SK-N-MC (cell line): ENCODE measurements around the gene ORAI3.

ENCODE experiments used
- DNase-seq: peaks from one replicate; pipeline ENCODE4 v3.0.0-alpha.2; 2011; ENCODE audit warnings: low read depth, low spot score
- H3K27ac ChIP-seq: fragments of 200-600 bp; sonication (generic); 2 replicates; pipeline ENCODE4 v1.5.1; 2016; ENCODE audit warnings: mixed run types
- H3K36me3 ChIP-seq: fragments of 200-600 bp; sonication (generic); 2 replicates; pipeline ENCODE4 v1.6.1; 2017; ENCODE audit warnings: antibody characterized with exemption, low read length, mixed read lengths; ENCODE audit not compliant: insufficient read depth
- H3K4me3 ChIP-seq: fragments of 200-600 bp; sonication (generic); 2 replicates; pipeline ENCODE4 v1.5.1; 2016
- H3K9ac ChIP-seq: fragments of 200-600 bp; sonication (generic); 2 replicates; pipeline ENCODE4 v1.8.0; 2017; ENCODE audit warnings: mixed run types, mixed read lengths; ENCODE audit not compliant: insufficient read length
- H3K9me3 ChIP-seq: fragments of 200-600 bp; sonication (generic); 2 replicates; pipeline ENCODE4 v1.6.1; 2017; ENCODE audit warnings: low read depth, mild to moderate bottlenecking, antibody characterized with exemption, low read length, moderate library complexity, mixed read lengths
- EZH2 ChIP-seq: fragments of 200-600 bp; sonication (generic); IDR thresholded peaks from one replicate; pipeline ENCODE4 v1.6.1; 2017; ENCODE audit warnings: antibody characterized with exemption
- FOXP2 ChIP-seq: optimal IDR thresholded peaks from 2 replicates; pipeline ENCODE3; 2011; ENCODE audit warnings: mild to moderate bottlenecking, moderate library complexity; ENCODE audit not compliant: insufficient read depth; ENCODE audit errors: extremely low read length, control extremely low read depth
- POLR2AphosphoS5 ChIP-seq: IDR thresholded peaks from 2 replicates; pipeline ENCODE4 v1.6.1; 2012; ENCODE audit warnings: mild to moderate bottlenecking, low read depth, low read length, borderline replicate concordance

The ORAI3 gene

DNA sequence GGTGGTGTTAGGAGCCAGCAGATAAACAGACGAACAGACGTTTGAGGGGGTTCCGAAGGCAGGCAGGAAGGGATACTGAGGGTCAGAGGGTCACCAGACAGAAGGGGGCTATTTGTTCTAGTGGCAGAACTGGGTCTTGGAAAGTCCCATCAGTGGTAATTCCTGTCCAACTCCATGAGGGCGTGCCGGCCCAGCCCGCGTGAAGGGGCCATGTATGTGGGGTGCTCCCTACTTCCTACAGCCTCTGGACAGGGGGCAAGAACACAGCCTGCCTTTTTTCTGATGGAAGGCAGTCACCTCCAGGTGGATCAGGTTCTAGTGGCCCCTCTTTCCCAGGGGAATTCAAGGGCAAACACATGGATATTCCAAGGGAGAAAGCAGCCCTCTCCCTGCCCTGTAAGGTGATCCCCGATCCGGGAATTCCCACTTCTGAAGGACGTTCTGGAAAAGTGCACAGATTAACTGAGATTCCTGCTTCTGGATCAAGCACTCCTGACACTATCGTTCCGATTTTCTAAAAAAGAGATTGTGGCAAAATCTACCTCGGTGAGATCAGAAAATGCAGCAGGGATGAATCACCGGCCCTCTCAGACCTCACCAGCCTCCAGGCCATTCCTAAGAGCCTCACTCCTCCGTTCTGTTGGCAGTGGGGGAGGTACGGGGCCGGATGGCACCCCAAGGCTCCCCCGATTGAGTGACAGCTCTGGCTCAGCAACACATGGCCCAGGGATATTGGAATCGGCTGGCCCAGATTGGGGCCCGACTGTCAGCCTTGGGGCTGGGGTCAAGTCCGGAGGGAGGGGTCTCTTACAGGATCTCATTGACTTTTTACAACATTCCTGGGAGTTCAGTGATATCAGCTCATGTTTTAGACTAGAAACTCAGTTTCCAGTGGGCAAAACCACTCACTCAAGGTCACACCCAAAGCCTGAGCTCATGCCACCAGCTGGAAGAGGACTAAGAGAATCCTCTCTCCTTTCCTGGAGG lies 49.1 kb downstream of the ORAI3 start:
- Histone ChIP-seq H3K36me3 (no peaks in the 10 kb centered on the region), H3K9ac (no peak overlapping the region), H3K4me3 (peak overlapping the region; percentile 73), H3K27ac (no peak overlapping the region), H3K9me3 (no peaks in the 10 kb centered on the region)
- TF ChIP-seq FOXP2 (no peak), POLR2AphosphoS5 (no peak), EZH2 (no peak)
- no peak for DNase-seq

DNA sequence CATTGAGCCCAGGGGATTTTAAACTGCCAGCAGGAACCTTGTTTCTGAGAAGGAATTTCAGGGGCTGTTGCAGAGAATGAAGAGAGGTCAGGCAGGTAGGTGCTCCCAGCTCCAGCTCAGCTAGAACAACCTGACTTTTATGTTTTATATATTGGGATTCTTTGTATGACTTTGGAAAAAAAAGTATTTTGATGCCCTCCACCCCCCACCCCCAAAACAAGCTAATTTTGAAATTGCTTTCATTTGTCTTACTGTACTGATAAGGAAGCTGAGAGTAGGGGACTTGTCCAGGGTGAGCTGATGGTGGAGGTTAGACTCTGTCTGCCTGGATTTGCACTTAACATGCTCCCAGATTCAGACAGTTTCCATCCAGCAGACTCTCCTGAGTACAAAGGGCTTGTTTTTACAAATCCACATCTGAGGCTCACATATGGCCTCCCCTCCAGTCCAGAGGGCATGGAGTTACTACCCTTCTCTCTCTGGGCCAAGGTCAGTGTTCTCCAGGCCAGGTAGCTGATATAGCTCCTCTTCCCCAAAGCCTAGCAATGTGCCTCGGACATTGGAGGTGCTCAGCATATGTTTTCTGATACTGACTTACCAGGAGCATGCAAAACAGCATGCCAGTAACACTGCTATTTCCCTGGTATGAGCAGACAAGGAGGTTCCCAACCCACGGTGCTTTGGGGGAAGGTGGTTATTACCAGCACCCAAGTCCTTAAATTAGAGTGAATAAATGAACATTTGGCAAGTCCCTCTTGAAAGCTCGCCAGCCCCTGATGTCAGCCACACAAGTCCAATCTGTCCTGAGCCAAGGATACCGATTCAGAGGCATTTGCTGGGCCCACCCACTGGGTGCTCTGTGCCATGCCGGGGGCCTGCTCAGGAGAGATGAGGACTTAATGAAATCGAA lies 50.2 kb downstream of the ORAI3 start:
- H3K36me3 ChIP-seq, result no peaks in the 10 kb centered on the region
- H3K9me3 ChIP-seq, result no peaks in the 10 kb centered on the region
- no peak overlapping the region for H3K27ac ChIP-seq
- TF ChIP-seq EZH2 (no peak), FOXP2 (no peak), POLR2AphosphoS5 (no peak)
- no peak overlapping the region for H3K9ac ChIP-seq
- no peak overlapping the region for H3K4me3 ChIP-seq
- no peak for DNase-seq

DNA sequence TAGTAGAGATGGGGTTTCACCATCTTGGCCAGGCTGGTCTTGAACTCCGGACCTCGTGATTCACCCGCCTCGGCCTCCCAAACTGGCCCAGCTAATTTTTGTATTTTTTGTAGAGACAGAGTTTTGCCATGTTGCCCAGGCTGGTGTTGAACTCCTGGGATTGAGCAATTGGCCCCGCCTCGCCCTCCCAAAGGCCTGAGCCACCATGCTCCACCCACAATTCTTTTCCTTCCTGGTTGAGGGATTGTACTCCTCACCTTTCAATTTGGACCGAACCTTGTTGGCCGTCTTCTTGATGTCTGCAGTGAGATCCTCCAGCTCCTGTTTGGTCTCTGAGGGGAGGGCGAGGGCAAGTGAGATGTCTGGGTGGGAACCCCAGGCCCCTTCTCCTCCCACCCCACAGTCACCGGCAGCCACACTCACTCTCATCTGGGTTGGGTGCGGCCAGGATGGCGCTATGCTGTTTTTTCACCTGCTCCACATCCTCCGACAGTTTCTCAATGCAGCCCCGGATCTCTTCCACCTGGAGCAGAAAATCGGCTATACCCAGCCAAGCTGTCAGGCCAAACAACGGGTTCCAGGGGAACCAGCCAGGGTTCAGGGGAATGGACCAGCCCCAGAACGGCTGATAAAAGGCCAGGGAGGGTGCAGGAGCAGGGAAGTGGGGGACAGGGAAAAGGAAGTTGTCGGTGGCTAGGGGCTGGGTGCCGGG lies 52.0 kb downstream of the ORAI3 start:
- no peak overlapping the region for H3K27ac ChIP-seq
- no peaks in the 10 kb centered on the region for H3K36me3 ChIP-seq
- TF ChIP-seq EZH2 (no peak), POLR2AphosphoS5 (no peak), FOXP2 (no peak)
- DNase-seq, result no peak
- no peak overlapping the region for H3K4me3 ChIP-seq
- no peaks in the 10 kb centered on the region for H3K9me3 ChIP-seq
- no peak overlapping the region for H3K9ac ChIP-seq

DNA sequence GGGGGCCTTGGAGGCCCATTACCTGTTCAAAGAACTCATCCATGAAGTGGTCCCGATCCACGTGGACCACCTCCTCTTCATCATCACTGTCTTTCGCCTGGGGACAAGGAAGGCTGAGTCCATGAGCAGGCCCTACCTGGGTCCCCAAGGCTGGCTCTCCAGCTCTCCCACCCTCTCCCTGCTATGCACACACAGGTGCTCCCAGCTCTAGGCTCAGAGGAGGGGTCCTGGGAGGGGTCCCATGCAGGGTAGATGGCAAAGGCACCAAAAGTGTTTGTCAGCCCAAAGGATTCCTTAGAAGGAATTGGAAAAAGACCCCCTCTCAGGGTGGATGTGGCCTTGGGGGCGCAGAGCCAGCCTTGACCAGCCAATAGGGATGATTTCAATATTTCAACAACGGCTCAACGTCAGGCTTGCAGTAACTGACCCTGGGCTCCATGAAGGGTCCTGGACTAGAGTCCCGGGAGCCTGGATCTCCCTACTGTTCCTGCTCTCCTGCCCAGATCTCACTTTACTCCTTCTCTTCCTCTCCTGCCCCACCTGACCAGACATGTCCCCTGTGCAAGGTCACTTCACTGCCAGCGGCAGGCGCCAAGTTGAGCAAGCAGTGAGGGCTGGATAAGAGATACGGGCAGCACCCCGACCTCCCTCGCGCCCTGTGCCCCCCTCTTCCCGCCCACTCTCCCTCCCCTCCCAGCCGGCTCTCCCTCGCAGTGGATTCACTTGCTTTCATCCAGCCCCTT lies 52.8 kb downstream of the ORAI3 start:
- no peak for DNase-seq
- Histone ChIP-seq H3K9me3 (no peaks in the 10 kb centered on the region), H3K4me3 (no peak overlapping the region), H3K36me3 (no peaks in the 10 kb centered on the region), H3K27ac (no peak overlapping the region), H3K9ac (no peak overlapping the region)
- no peak for TF ChIP-seq POLR2AphosphoS5
- TF ChIP-seq FOXP2, result no peak
- no peak for TF ChIP-seq EZH2

DNA sequence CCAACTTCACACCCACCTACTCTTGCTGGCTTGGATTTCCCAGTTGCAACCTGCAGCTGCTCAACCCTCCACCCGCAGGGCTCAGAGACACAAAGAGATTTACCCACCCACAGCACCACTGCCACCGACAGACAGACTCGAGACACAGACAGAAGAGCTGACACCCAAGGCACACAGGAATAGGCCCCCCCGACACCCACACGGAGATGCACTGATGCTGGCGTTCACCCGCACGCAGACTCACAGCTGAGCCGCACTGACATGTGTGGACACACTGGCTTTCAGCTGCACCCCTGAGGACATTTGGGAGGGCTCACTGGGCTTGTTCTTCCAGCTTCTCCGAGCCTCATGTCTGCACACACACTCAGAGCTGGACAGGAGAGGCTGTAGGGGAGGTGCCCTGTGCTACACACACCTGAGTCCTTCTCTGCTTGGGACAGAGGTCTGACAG lies 53.4 kb downstream of the ORAI3 start:
- no peak for DNase-seq
- TF ChIP-seq POLR2AphosphoS5, result no peak
- no peak for TF ChIP-seq EZH2
- no peak for TF ChIP-seq FOXP2
- H3K9ac ChIP-seq, result no peak overlapping the region
- H3K4me3 ChIP-seq, result no peak overlapping the region
- no peak overlapping the region for H3K27ac ChIP-seq
- no peaks in the 10 kb centered on the region for H3K9me3 ChIP-seq
- no peaks in the 10 kb centered on the region for H3K36me3 ChIP-seq

- peak overlapping the region; percentile 5 for H3K9ac ChIP-seq
- TF ChIP-seq EZH2 (no peak), FOXP2 (no peak), POLR2AphosphoS5 (no peak)
- no peak for DNase-seq
- H3K4me3 ChIP-seq, result no peak overlapping the region
- H3K36me3 ChIP-seq, result no peaks in the 10 kb centered on the region
- H3K27ac ChIP-seq, result no peak overlapping the region
- no peaks in the 10 kb centered on the region for H3K9me3 ChIP-seq
Observed at GRCh38 chr16:31002862-31003341, 54.0 kb downstream of the ORAI3 start.

- no peak overlapping the region for H3K9ac ChIP-seq
- no peak overlapping the region for H3K4me3 ChIP-seq
- H3K27ac ChIP-seq, result no peak overlapping the region
- no peak for TF ChIP-seq POLR2AphosphoS5
- no peak for TF ChIP-seq FOXP2
- no peak for TF ChIP-seq EZH2
- DNase-seq, result no peak
- H3K36me3 ChIP-seq, result no peaks in the 10 kb centered on the region
- H3K9me3 ChIP-seq, result no peaks in the 10 kb centered on the region
Observed at GRCh38 chr16:31003744-31004143, 54.9 kb downstream of the ORAI3 start.
